Smooth muscle cell (in vitro differentiated cells): ENCODE data around the gene CDC25A. TPM values are rescaled to one million over a fixed set of nuclear protein-coding genes. Genes with fewer than 3 reads are reported as not detected.

Experiments used
- DNase-seq: peaks from one replicate; lab custom pipeline; 2025; ENCODE audit not compliant: unreplicated experiment; lab: John Stamatoyannopoulos, UW
- H2AFZ ChIP-seq: fragments of 200-600 bp; sonication (generic); 2 replicates; pipeline ENCODE4 v1.6.0; 2016; ENCODE audit warnings: antibody characterized with exemption, low read depth, mild to moderate bottlenecking
- H3F3A ChIP-seq: fragments of 200-600 bp; sonication (generic); 2 replicates; pipeline ENCODE4 v1.6.0; 2017; ENCODE audit warnings: antibody characterized with exemption, low read depth
- H3K27ac ChIP-seq: fragments of 200-600 bp; sonication (generic); 2 replicates; pipeline ENCODE4 v1.5.1; 2016; ENCODE audit warnings: low read depth, mild to moderate bottlenecking
- H3K27me3 ChIP-seq: fragments of 200-600 bp; sonication (generic); 2 replicates; pipeline ENCODE4 v1.6.1; 2016; ENCODE audit warnings: low read depth, mild to moderate bottlenecking
- H3K36me3 ChIP-seq: fragments of 200-600 bp; sonication (generic); 2 replicates; pipeline ENCODE4 v1.5.1; 2016; ENCODE audit warnings: low read depth
- H3K4me1 ChIP-seq: fragments of 200-600 bp; sonication (generic); 2 replicates; pipeline ENCODE4 v1.5.1; 2016; ENCODE audit warnings: low read depth
- H3K4me2 ChIP-seq: fragments of 200-600 bp; sonication (generic); 2 replicates; pipeline ENCODE4 v1.6.0; 2016; ENCODE audit warnings: mild to moderate bottlenecking
- H3K4me3 ChIP-seq: fragments of 200-600 bp; sonication (generic); 2 replicates; pipeline ENCODE4 v1.5.1; 2016; ENCODE audit warnings: mild to moderate bottlenecking
- H3K79me2 ChIP-seq: fragments of 200-600 bp; sonication (generic); 2 replicates; pipeline ENCODE4 v1.6.0; 2016; ENCODE audit warnings: low read depth, mild to moderate bottlenecking
- H3K9ac ChIP-seq: fragments of 200-600 bp; sonication (generic); 2 replicates; pipeline ENCODE4 v1.6.0; 2016; ENCODE audit warnings: low read depth
- H3K9me3 ChIP-seq: fragments of 200-600 bp; sonication (generic); replicated peaks from 2 replicates; pipeline ENCODE4 v1.5.1; 2016; ENCODE audit warnings: low read depth
- H4K20me1 ChIP-seq: fragments of 200-600 bp; sonication (generic); 2 replicates; pipeline ENCODE4 v1.6.0; 2016; ENCODE audit warnings: low read depth
- CTCF ChIP-seq: fragments of 200-600 bp; sonication (generic); IDR thresholded peaks from 2 replicates; pipeline ENCODE4 v1.5.1; 2017; ENCODE audit warnings: borderline replicate concordance, mild to moderate bottlenecking, antibody characterized with exemption; ENCODE audit not compliant: insufficient read depth, poor library complexity, severe bottlenecking
- WGBS: methylation state at CpG from one replicate; pipeline ENCODE4 v1.1.7; 2016; ENCODE audit warnings: low lambda C conversion rate; 5-methylcytosine and 5-hydroxymethylcytosine counted together
- polyA plus RNA-seq: library from polyadenylated mRNA; unstranded; fragments of >200 nt; fragmentation: Nextera tagmentation; extraction: Ambion mirVana; gene quantifications from 2 replicates; pipeline ENCODE4 v1.2.1, GENCODE V29; 2016
- total RNA-seq: library from RNA; depleted of rRNA; stranded (reverse); fragments of >200 nt; gene quantifications from 2 replicates; pipeline ENCODE4 v1.2.3, GENCODE V29; 2014

Gene CDC25A
- total and polyA plus RNA-seq, 2 experiments from 2014 or later = 2.5 to 4.2 TPM

GRCh38 chr3:48178072-48178471, 10.1 kb downstream of the CDC25A start:
- no peaks in the 10 kb centered on the region for H3K36me3 ChIP-seq
- WGBS = 94% methylated on average over 2 of the region's 2 CpGs

GRCh38 chr3:48157950-48158376, 30.3 kb downstream of the CDC25A start:
- no peak overlapping the region for H3K4me3 ChIP-seq
- H3F3A ChIP-seq = no peaks in the 10 kb centered on the region
- no peaks in the 10 kb centered on the region for H3K9me3 ChIP-seq
- DNase-seq = peak; percentile 12
- no peak overlapping the region for H3K9ac ChIP-seq
- no peaks in the 10 kb centered on the region for H4K20me1 ChIP-seq
- no peak overlapping the region for H3K4me2 ChIP-seq
- peak; percentile 85 for TF ChIP-seq CTCF
- 63% methylated on average over 5 of the region's 5 CpGs for WGBS
- no peak overlapping the region for H2AFZ ChIP-seq
- H3K27ac ChIP-seq = no peak overlapping the region
- H3K27me3 ChIP-seq = no peaks in the 10 kb centered on the region
- no peaks in the 10 kb centered on the region for H3K36me3 ChIP-seq
- H3K4me1 ChIP-seq = no peaks in the 10 kb centered on the region
- no peaks in the 10 kb centered on the region for H3K79me2 ChIP-seq

More at GRCh38 chr3:48178072-48178471, 10.1 kb downstream of the CDC25A start:
- Histone ChIP-seq H3K4me2 (no peak overlapping the region), H3K4me1 (no peaks in the 10 kb centered on the region), H3K27me3 (no peaks in the 10 kb centered on the region), H3K79me2 (no peaks in the 10 kb centered on the region), H3K4me3 (no peak overlapping the region), H3K9ac (no peak overlapping the region), H3K27ac (no peak overlapping the region), H3K9me3 (no peaks in the 10 kb centered on the region), H3F3A (no peaks in the 10 kb centered on the region), H4K20me1 (no peaks in the 10 kb centered on the region), H2AFZ (no peak overlapping the region)
- DNase-seq = no peak
- no peak for TF ChIP-seq CTCF

DNA sequence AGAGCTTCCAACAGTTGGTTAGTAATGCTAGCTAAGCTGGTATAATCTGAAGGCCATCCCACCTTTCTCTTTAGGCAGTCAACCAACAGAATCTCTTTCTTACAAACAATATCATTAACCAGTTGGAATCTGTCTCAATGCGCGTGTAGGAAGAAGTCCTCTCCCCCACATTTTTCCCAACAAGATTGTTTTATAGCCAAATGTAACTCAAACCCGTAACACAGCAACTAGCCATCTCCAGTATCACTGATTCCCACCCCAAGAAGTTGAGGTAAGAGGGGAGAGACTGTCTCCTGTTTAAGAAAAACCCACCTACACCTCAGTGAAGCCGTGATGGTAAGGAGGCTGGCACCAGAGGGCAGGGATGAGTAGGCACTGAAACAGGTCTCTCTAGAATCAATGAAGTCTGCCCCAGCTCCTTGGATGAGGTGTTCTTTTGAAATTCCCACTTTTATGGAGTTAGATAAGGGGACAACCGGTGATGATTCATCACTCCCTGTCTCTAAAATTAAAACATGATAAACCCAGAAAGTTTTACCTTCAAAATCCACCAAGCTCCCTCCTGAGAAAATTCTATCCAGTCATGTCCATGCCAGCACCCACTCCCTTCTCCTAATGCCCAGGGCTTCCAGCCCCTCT, 30.9 kb downstream of the CDC25A start:
- no peak for TF ChIP-seq CTCF
- H3K36me3 ChIP-seq = no peaks in the 10 kb centered on the region
- DNase-seq = no peak

DNA sequence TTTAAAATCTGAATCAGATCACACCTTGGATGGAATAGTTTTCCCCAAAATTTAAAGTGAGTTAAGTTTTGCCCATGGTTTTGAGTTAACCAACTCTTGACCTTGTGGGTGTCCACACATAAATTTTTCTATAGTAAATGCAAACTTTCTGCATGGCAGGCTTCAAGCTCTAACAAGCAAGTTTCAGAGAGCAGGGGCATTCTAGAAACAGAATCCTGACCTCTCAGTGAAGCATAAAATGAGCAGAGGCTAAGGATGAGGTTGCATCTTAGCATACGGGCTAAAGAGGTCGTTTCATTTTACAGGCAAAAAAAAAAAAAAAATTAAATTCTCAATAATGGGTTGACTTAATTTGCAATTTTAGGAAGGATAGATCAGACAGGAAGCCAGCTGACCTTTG, 32.1 kb downstream of the CDC25A start:
- WGBS = 95% methylated on average over 2 of the region's 2 CpGs

More for the DNA sequence above, 30.9 kb downstream of the CDC25A start:
- H3K27me3 ChIP-seq = no peaks in the 10 kb centered on the region
- H4K20me1 ChIP-seq = no peaks in the 10 kb centered on the region
- no peaks in the 10 kb centered on the region for H3F3A ChIP-seq
- no peak overlapping the region for H2AFZ ChIP-seq
- no peaks in the 10 kb centered on the region for H3K9me3 ChIP-seq
- no peak overlapping the region for H3K4me3 ChIP-seq
- H3K27ac ChIP-seq = no peak overlapping the region
- no peaks in the 10 kb centered on the region for H3K79me2 ChIP-seq
- no peak overlapping the region for H3K4me2 ChIP-seq
- H3K4me1 ChIP-seq = no peaks in the 10 kb centered on the region
- H3K9ac ChIP-seq = no peak overlapping the region
- WGBS = 78% methylated on average over 5 of the region's 5 CpGs

More for the DNA sequence above, 32.1 kb downstream of the CDC25A start:
- Histone ChIP-seq H3F3A (no peaks in the 10 kb centered on the region), H3K4me3 (no peak overlapping the region), H4K20me1 (no peaks in the 10 kb centered on the region), H3K4me2 (no peak overlapping the region), H3K9me3 (no peaks in the 10 kb centered on the region), H3K27me3 (no peaks in the 10 kb centered on the region), H3K4me1 (no peaks in the 10 kb centered on the region), H3K27ac (no peak overlapping the region), H3K9ac (no peak overlapping the region), H3K36me3 (no peaks in the 10 kb centered on the region), H2AFZ (no peak overlapping the region), H3K79me2 (no peaks in the 10 kb centered on the region)
- no peak for DNase-seq
- no peak for TF ChIP-seq CTCF
